Activated CD8-positive, alpha-beta memory T cell treated with anti-CD3 and anti-CD28 coated beads for 36 hours (primary cell): Measurements from ENCODE around the gene WNT11. TPM values are rescaled to one million over a fixed set of nuclear protein-coding genes. Genes with fewer than 3 reads are reported as not detected.

Source experiments
- CTCF ChIA-PET: fragments of 350-600 bp; sonication (Branson Sonifier 250); formaldehyde crosslinking; loops from one replicate; lab custom pipeline; 2021; ENCODE audit warnings: antibody characterized with exemption; lab: Charles Lee
- POLR2A ChIA-PET: fragments of 350-600 bp; sonication (Branson Sonifier 250); formaldehyde crosslinking; loops from one replicate; lab custom pipeline; 2021; ENCODE audit warnings: antibody characterized with exemption; lab: Charles Lee
- total RNA-seq, 2 experiments: library from RNA; stranded (reverse); gene quantifications; one replicate each; pipeline ENCODE4 v1.2.3, GENCODE V29; 2021

The WNT11 gene
- total RNA-seq, 2 experiments from 2014 or later, result 0.38 TPM; not detected in 1

DNA sequence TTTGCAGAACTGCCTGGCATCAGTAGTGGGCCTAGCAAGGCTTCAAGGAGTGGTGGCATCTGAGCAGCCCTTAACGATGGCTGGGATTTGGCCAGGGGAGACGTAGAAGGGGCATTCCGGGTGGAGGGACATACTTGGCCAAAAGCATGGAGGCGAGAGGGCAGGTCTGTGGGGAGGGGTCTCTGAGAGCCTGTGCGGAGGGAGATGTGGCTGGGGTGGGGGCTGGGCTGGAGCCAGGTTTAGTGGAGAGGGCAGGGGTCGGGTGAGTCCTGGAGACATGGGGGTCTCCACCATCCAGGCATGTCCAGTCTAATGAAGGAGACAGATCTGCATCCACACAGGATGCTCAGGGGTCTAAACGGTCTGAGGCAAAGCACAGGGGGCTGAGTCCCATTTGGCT, 34.4 kb upstream of the WNT11 start:
- ChIA-PET POLR2A (no interaction called here), CTCF (no interaction called here)

DNA sequence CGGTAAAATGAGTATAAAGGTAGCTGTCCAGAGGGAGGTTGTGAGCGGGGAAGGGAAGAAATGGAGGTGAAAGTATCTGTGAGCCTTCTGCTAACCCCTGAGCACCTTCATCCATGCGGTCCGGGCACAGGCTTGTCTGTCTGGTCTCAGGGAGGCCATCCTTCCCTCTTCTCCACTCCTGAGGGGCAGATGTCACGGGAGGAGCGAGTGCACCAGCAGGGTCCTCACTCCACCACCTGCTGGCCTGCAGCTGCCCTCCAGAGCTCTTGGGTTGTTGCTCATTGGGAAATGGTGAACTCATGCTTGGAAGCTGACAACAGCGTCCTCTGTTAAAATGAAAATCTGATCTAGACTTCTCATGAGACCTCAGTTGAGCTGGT, 33.8 kb upstream of the WNT11 start:
- ChIA-PET CTCF (interaction anchor here (0.6 kb wide), 1 partner anchor 871 kb away, joined by 4 read pairs; no protein-coding TSS in a partner anchor), POLR2A (no interaction called here)

DNA sequence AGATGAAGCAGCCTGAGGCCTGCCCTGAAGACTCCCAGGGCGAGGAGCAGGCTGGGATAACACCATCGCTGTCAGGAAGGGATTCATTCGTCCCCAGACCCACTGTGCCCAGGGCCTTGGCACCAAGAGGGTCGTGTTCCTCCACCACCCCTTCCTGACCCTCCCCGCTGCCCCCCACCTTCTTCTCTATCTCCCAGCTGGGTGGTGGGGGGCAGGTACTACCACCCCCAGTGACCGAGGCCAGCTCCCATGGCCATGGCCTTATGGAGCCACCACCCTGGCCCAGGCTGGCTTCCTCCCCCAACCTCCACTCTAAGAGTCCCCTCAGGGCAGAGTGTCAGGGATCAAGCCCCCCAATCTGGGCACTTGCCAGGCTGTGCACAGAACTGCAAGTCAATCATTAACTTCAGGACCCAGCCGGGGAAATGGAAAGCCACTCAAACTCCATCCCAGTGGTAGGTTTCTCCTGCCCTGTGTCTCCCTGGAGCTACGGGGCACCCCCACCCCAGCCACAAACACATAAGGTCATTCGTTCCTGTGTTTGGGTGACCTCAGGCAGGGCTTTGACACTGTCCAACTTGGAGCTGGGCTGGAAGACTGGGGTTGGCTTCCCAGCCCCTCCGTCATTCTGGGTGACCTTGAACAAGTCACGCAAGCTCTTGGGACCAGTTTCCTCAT, 33.3 kb upstream of the WNT11 start:
- ChIA-PET POLR2A (no interaction called here), CTCF (interaction anchor here (0.6 kb wide), 1 partner anchor 871 kb away, joined by 4 read pairs; no protein-coding TSS in a partner anchor)

DNA sequence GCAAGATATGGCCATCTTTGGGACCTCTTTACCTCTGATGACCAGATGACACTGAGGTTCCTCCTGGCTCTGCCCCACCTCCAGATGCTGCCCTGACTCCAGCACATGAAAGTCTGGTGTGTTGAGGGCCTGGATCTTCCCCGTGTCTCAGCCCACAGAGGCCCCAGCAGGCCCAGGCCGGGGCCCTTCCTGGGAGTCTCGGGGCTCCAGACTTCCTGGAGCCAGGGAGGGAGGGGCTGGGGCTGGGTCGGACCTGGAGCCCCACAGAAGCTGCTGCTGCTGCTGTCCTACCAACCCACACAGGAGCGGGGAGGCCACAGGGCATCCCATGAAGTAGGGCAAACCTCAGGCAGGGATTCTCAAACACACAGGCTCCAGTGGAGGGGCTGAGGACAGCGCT, 32.2 kb upstream of the WNT11 start:
- ChIA-PET CTCF (no interaction called here), POLR2A (no interaction called here)

DNA sequence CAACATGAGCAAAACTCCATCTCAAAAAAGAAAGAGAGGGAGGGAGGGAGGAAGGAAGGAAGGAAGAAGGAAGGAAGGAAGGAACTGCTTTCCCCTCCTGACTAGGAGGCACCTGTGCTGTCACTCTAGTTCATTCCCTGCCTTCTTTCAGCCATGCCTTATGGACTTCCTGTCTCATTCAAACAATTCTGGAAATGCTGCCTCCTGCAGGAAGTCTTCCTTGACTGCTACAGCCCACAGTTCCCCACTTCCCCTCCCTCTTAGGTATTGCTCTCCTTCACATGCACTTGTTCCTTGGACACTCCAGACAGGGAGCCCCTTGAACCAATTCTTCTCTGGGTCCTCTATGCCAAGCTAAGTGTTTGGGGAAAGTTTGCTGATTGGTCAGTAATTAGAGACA, 31.6 kb upstream of the WNT11 start:
- CTCF ChIA-PET, result interaction anchor here (4.8 kb wide), 1 partner anchor 28 kb away, joined by 52 read pairs; no protein-coding TSS in a partner anchor
- POLR2A ChIA-PET, result no interaction called here

DNA sequence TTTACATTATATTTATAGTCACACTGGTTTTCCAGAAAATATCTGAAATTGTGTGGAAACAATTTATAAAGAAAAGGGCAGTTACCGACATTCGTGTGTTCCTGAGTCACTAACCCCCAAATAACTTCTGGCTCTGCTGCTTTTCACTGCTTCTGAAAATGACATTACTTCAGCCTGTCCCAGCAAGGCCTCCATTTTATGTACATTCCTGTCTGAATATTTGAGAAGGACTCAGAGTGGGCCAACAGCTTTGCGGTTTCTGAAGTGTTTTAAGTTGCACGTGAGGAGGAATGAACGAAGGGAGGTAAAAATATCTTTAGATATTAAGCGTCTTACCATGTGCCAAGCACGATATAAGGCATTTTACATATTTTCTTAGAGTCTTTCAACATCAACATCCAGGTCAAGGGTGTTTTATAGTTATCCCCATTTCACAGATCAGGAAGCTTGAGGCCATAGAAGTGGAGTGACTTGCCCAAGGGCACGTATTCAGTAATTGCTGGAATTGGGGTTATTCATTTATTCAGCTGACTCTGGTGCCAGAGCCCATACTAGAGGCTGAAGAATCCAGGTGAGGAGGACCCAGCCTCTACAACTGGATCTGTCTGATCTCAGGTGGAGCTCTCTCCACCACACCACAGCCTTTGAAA, 30.8 kb upstream of the WNT11 start:
- ChIA-PET POLR2A (no interaction called here), CTCF (interaction anchor here (4.8 kb wide), 1 partner anchor 27 kb away, joined by 52 read pairs; no protein-coding TSS in a partner anchor)

DNA sequence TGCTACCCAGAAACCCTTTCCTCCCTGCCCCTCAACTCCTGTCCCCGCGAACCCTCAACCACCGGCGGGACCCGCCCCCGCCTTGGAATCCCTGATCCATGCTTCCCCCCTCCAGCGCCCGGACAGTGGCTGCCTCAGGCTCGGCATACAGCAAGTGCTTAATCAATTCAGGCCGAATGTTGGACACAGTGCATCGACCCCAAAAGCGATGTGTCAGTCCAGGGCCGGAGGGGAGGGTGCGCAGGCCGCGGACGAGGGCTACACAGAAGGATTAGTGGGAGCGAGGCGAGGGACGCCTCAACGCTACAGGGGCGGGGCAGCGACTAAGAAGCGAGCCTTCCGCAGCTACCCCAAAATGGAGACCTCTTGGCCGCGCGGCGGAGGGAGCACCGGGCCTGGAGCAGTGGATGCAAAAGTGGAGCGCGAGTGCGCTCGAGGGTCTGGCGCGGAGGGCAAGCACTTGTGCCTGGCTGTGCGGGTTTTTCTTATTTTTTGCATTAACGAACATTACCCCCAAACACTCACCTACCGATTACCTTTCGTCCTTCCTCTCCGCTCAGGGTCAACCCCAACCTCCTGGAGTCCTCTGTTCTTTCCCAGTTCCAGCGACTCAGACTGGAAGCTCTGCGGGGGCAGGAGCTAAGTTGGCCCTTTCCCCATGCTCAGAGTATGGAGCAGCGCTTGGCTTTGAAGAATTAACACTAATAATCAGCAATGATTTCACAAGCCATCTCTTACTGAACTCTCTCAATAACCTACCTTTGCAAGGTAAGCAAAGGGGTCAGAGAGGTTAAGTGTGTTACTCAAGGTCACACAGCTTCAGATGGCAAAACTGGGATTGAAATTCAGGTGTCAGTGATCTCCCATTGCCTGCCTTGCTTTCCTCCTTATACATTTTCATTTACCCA, 30.0 kb upstream of the WNT11 start:
- ChIA-PET CTCF (interaction anchor here (3.2 to 4.8 kb wide), 2 partner anchors 27 to 82 kb away, joined by 12 to 52 read pairs; no protein-coding TSS in a partner anchor), POLR2A (interaction anchor here (0.6 kb wide), 1 partner anchor 308 kb away, joined by 3 read pairs; no protein-coding TSS in a partner anchor)

DNA sequence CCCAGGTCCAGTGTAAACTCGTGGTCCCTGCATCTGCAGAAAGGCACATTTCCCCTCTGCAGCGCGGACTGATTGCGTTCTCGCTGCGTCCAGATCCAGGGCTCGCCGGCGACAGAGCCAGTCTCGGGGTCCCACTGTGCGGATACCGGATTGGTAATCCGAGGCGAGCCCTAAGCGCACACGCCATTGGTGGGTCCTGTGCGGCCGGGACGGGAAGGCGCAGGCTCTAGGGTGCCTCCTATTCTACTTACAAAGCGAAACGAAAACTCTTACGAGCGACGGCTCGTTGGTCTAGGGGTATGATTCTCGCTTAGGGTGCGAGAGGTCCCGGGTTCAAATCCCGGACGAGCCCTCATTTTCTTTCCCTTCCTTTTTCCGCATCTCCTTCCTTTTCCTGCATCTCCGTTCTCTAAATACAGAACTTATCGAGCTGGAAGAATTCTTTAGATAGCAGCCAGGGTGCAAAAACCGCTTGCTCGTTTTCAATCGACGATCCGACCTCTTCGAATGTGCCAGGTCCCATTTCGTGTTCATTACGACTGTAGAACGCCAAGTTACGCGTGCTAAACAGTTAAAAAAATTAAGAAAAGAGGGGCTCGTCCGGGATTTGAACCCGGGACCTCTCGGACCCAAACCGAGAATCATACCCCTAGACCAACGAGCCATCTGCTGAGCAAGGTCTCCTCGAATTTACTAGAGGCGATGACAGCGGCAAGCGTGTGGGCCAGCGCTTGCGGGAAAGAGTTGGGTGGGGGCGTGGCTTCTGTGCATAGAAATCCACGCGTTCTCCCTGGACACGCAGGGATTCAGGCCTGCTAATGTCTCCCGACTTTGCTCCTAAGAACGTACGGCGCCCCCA, 29.2 kb upstream of the WNT11 start:
- CTCF ChIA-PET, result interaction anchor here (0.9 to 4.8 kb wide), 4 partner anchors 16 to 87 kb away, joined by 3 to 52 read pairs (median 8); no protein-coding TSS in a partner anchor
- POLR2A ChIA-PET, result interaction anchor here (0.6 to 1.7 kb wide), 3 partner anchors 27 to 307 kb away, joined by 4 to 13 read pairs (median 7); no protein-coding TSS in a partner anchor

DNA sequence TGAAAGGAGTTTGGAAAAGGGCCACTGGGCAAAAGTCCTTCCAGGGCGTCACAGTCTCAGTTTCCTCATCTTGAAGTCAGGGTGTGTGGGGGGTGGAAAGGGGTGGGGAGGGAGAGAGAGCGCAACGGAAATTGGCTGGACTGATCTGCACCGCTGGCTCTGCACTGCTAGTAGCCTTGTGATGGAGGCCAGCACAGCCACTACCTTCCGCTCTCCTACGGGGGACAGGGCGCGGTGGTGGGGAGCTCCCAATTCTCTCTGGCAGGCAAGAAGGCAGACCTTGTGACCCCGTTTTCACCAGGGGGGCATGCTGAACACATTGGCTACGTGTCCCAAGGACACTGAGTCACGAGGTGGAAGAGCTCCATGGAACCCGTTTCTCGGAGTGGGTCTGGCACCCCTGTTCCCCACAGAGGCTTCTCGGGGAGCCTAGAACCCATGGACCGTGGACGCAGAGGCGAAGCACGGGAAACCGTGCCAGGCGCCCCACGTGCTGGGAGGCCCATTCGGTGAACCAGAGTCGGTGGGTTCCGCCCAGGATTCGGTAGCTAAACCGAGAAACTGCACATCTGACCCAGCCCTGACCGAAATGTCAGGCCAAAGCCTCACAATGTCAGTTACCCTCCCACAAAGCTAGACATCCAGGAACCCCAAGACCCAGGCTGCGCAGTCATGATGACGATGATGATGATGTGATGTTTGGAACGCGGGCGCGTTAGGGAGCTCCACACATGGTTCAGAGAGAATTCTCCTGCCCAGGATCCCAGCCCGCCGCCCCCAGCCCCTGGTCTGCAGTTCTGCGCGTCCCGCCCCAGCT, 28.3 kb upstream of the WNT11 start:
- CTCF ChIA-PET, result interaction anchor here (0.9 to 4.8 kb wide), 4 partner anchors 17 to 88 kb away, joined by 3 to 52 read pairs (median 8); no protein-coding TSS in a partner anchor
- POLR2A ChIA-PET, result interaction anchor here (0.6 to 1.7 kb wide), 4 partner anchors 13 to 308 kb away, joined by 4 to 13 read pairs (median 6); no protein-coding TSS in a partner anchor

DNA sequence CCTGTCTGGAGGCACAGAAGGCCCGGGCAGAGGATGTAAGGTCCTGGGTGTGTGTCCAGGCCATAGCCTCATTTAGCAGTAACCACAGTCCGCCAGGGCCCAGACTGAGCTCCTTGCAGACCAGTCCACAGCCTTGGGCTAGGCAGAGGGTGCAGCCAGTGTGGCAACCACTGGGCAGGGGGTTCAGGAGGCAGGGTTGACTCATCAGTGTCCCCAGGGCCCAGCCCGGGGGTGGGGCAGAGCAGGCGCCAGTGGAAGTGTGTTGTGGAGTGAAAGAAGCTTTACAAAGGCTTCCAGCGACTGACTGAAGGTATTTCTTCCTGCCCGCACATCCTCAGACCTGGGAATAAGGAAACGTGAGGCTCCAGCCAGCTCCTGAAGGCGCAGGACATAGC, 27.7 kb upstream of the WNT11 start:
- POLR2A ChIA-PET, result interaction anchor here (0.6 to 1.7 kb wide), 3 partner anchors 13 to 212 kb away, joined by 3 to 13 read pairs (median 5); no protein-coding TSS in a partner anchor
- CTCF ChIA-PET, result interaction anchor here (3.2 to 4.8 kb wide), 2 partner anchors 24 to 85 kb away, joined by 12 to 52 read pairs; no protein-coding TSS in a partner anchor

DNA sequence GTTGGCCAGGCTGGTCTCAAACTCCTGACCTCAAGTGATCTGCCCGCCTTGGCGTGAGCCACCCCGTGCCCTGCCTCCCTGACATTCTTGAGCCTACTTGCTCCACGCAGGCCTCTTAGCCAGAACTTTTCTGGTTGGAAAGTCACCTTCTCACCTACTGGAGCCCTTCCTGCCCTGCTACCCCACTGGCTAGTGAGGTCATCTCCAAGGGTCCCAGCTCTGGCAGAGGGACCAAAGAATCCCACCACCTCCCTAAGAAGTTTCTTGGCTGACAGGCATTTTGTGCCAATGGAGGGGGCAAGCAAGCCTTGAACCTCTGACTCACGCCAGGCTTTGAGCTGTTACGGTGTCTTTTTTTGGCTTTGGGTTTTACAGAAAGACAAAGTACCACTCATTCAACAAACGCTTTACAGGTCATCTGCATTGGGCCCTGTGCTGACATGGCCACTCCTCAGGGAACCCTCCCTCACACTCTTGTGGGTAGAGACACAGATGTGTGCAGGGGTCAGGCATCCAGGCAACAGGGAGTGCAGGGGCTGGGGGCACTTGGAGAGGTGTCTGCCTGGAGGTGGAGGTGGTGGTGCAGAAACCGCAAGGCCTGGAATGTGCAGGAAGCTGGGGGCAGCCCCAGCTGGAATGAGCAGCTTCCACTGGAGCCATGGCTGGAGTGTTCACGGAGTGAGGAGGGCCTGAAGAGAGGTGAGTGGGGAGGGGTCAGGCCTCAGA, 27.1 kb upstream of the WNT11 start:
- POLR2A ChIA-PET, result interaction anchor here (0.6 to 1.7 kb wide), 2 partner anchors 25 to 213 kb away, joined by 3 to 13 read pairs; no protein-coding TSS in a partner anchor
- CTCF ChIA-PET, result interaction anchor here (3.2 to 4.8 kb wide), 2 partner anchors 24 to 85 kb away, joined by 12 to 52 read pairs; no protein-coding TSS in a partner anchor

DNA sequence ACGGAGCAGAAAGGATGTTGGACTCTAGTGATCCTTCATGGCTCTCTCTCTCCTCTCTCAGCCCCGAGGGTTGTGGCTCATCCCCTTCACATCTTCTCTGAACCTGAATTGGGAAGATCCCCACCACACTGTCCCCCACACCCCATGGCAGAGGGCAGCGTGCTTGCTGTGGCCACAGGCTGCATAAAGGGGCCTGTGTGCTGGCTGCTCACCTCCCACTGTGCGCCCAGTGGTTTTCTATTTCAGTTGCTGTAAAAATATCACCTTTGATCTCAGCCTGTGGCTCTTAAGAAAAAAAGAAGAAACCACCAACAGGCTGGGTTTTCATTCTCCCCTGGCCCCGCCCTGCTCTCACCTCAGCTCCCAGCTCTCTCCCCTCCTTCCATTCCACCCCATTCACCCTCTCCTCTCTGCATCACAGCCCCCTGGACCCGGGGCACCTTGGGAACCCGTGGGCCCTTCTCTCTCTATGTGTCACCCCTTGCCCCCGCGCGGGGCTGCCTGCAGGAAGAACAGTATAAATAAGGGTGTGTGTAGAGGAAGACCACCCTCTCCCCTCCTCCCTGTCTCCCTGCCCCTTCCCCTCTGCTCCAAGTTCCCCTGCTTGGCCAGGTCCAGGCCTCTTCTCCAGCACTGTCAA, 25.8 kb upstream of the WNT11 start:
- ChIA-PET POLR2A (no interaction called here), CTCF (interaction anchor here (3.7 kb wide), 1 partner anchor 24 kb away, joined by 20 read pairs; no protein-coding TSS in a partner anchor)

DNA sequence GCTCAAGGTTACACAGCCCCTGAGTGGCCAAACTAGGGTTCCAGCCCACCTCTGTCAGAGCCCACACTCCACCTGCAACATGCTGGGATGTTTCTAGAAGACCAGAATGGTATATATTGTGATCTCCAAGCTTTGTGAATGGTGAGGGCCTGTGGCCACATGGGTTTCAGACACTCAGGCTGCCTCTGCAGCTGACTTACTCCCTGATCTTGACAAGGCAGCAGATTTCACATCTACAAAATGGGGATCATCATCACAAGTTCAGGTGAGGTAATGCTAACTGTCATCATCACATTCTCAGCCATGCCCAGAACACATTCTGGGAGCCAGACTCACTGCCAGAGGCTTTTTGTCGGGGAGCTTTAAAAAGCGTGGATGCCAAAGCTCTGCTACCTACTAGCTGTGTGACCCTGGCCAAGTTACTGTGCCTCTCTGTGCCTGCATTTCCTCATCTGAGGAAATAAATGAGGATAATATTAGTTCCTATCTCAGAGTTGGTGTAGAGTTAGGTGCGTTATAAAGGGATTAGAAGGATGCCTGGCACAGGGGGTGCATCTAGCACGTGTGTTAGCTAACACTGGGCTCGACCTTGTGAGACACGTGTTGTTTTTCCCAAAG, 24.9 kb upstream of the WNT11 start:
- POLR2A ChIA-PET, result no interaction called here
- CTCF ChIA-PET, result interaction anchor here (1.0 to 3.7 kb wide), 2 partner anchors 23 to 88 kb away, joined by 3 to 20 read pairs; no protein-coding TSS in a partner anchor

DNA sequence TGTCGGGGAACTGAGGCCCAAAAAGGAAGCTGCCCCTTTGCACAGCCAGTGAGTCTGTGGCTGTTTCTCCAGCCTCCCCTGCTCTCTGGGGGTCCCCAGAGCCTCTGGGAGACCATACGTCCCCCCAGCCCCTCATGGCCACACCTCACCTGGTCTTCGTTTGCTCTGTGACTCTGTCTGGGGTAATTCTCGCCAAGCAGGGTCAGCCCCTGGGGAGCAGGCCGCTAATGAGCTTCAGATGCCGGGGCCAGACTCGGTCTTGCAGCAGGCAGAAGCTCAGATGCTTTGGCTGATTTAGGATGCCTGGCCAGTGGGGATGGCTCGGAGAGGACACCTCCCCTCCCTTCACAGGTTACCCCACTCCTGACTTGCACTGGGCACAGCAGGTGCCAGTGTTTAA, 24.1 kb upstream of the WNT11 start:
- ChIA-PET CTCF (interaction anchor here (1.0 to 3.7 kb wide), 2 partner anchors 22 to 88 kb away, joined by 3 to 20 read pairs; no protein-coding TSS in a partner anchor), POLR2A (no interaction called here)

DNA sequence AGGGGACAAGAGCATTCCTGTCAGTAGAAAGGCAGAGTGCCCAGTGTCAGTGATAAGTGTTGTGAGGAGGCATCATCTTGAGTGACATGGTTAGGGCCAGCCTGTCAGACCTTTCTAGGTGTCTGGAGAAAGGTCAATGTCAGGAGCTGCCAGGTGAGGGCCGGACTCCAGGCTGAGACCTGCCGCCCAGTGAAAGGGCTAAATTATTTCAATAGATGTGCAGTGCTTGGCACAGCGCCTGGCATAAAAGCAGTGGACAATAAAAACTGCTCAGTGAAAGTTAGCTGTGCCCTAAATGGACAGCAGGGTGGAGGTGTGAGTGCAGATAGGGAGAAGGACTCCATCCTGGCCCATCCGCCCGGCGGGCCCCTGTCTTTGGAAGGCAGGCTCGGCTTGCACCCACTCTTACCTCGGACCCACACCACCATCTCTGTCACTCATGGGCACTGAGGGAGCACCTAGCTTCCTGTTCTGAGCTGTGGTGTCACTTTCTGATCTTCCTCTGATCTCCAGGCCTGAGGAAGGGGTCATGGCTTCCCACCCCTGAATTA, 23.5 kb upstream of the WNT11 start:
- ChIA-PET POLR2A (no interaction called here), CTCF (interaction anchor here (3.7 kb wide), 1 partner anchor 22 kb away, joined by 20 read pairs; no protein-coding TSS in a partner anchor)
